H1 (cell line): ENCODE data around the gene OSCP1. TPM values are rescaled to one million over a fixed set of nuclear protein-coding genes. Genes with fewer than 3 reads are reported as not detected.

Experiments used
- CTCF ChIA-PET: fragments of 300-600 bp; sonication (Branson Sonifier 250); formaldehyde crosslinking; loops from one replicate; lab custom pipeline; 2021; ENCODE audit not compliant: partially characterized antibody; lab: Charles Lee
- POLR2A ChIA-PET: fragments of 300-600 bp; sonication (Branson Sonifier 250); formaldehyde crosslinking; loops from one replicate; lab custom pipeline; 2021; ENCODE audit warnings: inconsistent platforms; ENCODE audit not compliant: partially characterized antibody; lab: Charles Lee
- DNase-seq, 2 experiments: peaks; one replicate each; pipeline versions ENCODE4 v3.0.0 to v3.0.0-alpha.2; 2010 to 2022; ENCODE audit warnings: low spot score in 2 of 2, low read depth in 1 of 2, mixed read lengths in 1 of 2
- FAIRE-seq: peaks from 2 replicates; lab custom pipeline; 2011; peaks lifted over from hg19 to GRCh38; lab: Jason Lieb, UNC
- H2AFZ ChIP-seq: 2 replicates; pipeline ENCODE4 v1.8.1; 2012; ENCODE audit warnings: low read length, inconsistent platforms
- H2AK5ac ChIP-seq: 2 replicates; pipeline ENCODE4 v1.6.1; 2013; ENCODE audit warnings: low read depth, low read length
- H2BK120ac ChIP-seq: replicated peaks from 2 replicates; pipeline ENCODE3; 2013; ENCODE audit warnings: low read depth, low read length, inconsistent platforms
- H2BK12ac ChIP-seq: 2 replicates; pipeline ENCODE4 v1.6.1; 2013; ENCODE audit warnings: low read depth, low read length
- H2BK15ac ChIP-seq: 2 replicates; pipeline ENCODE4 v1.6.1; 2013; ENCODE audit warnings: low read length
- H2BK20ac ChIP-seq: 2 replicates; pipeline ENCODE4 v1.6.1; 2013; ENCODE audit warnings: low read length
- H2BK5ac ChIP-seq: 2 replicates; pipeline ENCODE4 v1.6.1; 2013; ENCODE audit warnings: low read depth, low read length
- H3K14ac ChIP-seq: 2 replicates; pipeline ENCODE4 v1.6.1; 2013; ENCODE audit warnings: inconsistent platforms; ENCODE audit not compliant: insufficient read length
- H3K18ac ChIP-seq: 2 replicates; pipeline ENCODE4 v1.6.1; 2013; ENCODE audit warnings: low read length; ENCODE audit errors: extremely low read depth
- H3K23ac ChIP-seq: 2 replicates; pipeline ENCODE4 v1.6.1; 2013; ENCODE audit warnings: inconsistent platforms; ENCODE audit not compliant: insufficient read length
- H3K23me2 ChIP-seq: 2 replicates; pipeline ENCODE4 v1.6.1; 2013; ENCODE audit warnings: low read depth, low read length
- H3K27ac ChIP-seq: 2 replicates; pipeline ENCODE4 v1.6.1; 2011; ENCODE audit warnings: low read depth, low read length, inconsistent platforms
- H3K27me3 ChIP-seq, 4 experiments: replicated peaks in 1 of 4; 1 replicate in 1 of 4; 2 replicates in 3 of 4; pipeline versions ENCODE4 v1.6.1 to v1.8.1; 2011 to 2013; ENCODE audit warnings: low read length in 3 of 4, mild to moderate bottlenecking in 3 of 4, inconsistent platforms in 2 of 4, mixed read lengths in 2 of 4, moderate library complexity in 1 of 4; ENCODE audit not compliant: control insufficient read depth in 3 of 4, insufficient read depth in 3 of 4; ENCODE audit errors: extremely low read depth in 1 of 4
- H3K36me3 ChIP-seq, 4 experiments: 2 replicates each; pipeline versions ENCODE4 v1.6.1 to v1.8.1; 2011 to 2013; ENCODE audit warnings: mild to moderate bottlenecking in 4 of 4, low read length in 3 of 4, moderate library complexity in 2 of 4, control low read depth in 1 of 4, inconsistent platforms in 1 of 4; ENCODE audit not compliant: insufficient read depth in 4 of 4, control insufficient read depth in 2 of 4
- H3K4ac ChIP-seq: replicated peaks from 2 replicates; pipeline ENCODE3; 2013; ENCODE audit warnings: low read length, low read depth, mixed read lengths, inconsistent platforms; ENCODE audit not compliant: insufficient read length
- H3K4me1 ChIP-seq, 4 experiments: replicated peaks in 1 of 4; 1 replicate in 1 of 4; 2 replicates in 3 of 4; pipeline versions ENCODE4 v1.6.1 to v1.8.1; 2011 to 2013; ENCODE audit warnings: low read length in 3 of 4, inconsistent platforms in 2 of 4, mixed read lengths in 1 of 4; ENCODE audit not compliant: insufficient read depth in 4 of 4, control insufficient read depth in 3 of 4
- H3K4me2 ChIP-seq, 2 experiments: 2 replicates each; pipeline versions ENCODE4 v1.6.1 to v1.8.1; 2011 to 2013; ENCODE audit warnings: low read depth in 2 of 2, low read length in 2 of 2, control low read depth in 1 of 2, inconsistent platforms in 1 of 2, mild to moderate bottlenecking in 1 of 2; ENCODE audit not compliant: insufficient read depth in 1 of 2
- H3K4me3 ChIP-seq, 4 experiments: fragments of 200-600, 300-600 bp in 1 of 4; sonication (generic), shearing (Covaris generic), sonication (Bioruptor Twin) in 1 of 4; 2 replicates each; pipeline versions ENCODE4 v1.5.1 to v1.8.1; 2011 to 2016; ENCODE audit warnings: low read length in 4 of 4, low read depth in 3 of 4, control low read depth in 2 of 4, inconsistent platforms in 2 of 4, mild to moderate bottlenecking in 2 of 4, mixed read lengths in 1 of 4, moderate library complexity in 1 of 4; ENCODE audit not compliant: insufficient read depth in 2 of 4; ENCODE audit errors: extremely low read depth in 1 of 4
- H3K56ac ChIP-seq: replicated peaks from 2 replicates; pipeline ENCODE3; 2013; ENCODE audit warnings: low read depth, mild to moderate bottlenecking, mixed read lengths, low read length, inconsistent platforms; ENCODE audit not compliant: insufficient read length
- H3K79me1 ChIP-seq: 2 replicates; pipeline ENCODE4 v1.6.1; 2013; ENCODE audit warnings: low read depth, low read length, control low read depth
- H3K79me2 ChIP-seq, 2 experiments: 2 replicates each; pipeline versions ENCODE4 v1.6.1 to v1.8.1; 2012 to 2013; ENCODE audit warnings: low read length in 2 of 2, mild to moderate bottlenecking in 2 of 2, inconsistent platforms in 1 of 2; ENCODE audit not compliant: insufficient read depth in 2 of 2, control insufficient read depth in 1 of 2
- H3K9ac ChIP-seq, 4 experiments: replicated peaks in 1 of 4; 1 replicate in 1 of 4; 2 replicates in 3 of 4; pipeline versions ENCODE4 v1.6.1 to v1.8.1; 2011 to 2013; ENCODE audit warnings: low read depth in 3 of 4, low read length in 3 of 4, control low read depth in 2 of 4, mild to moderate bottlenecking in 2 of 4, moderate library complexity in 2 of 4, inconsistent platforms in 1 of 4; ENCODE audit errors: extremely low read depth in 1 of 4
- H3K9me3 ChIP-seq, 2 experiments: 2 replicates each; pipeline versions ENCODE4 v1.6.1 to v1.8.1; 2012 to 2013; ENCODE audit warnings: mild to moderate bottlenecking in 2 of 2, moderate library complexity in 2 of 2, control low read depth in 1 of 2, inconsistent platforms in 1 of 2, low read depth in 1 of 2, low read length in 1 of 2, mixed read lengths in 1 of 2; ENCODE audit not compliant: insufficient read depth in 2 of 2
- H4K20me1 ChIP-seq, 2 experiments: replicated peaks in 1 of 2; 2 replicates each; pipeline versions ENCODE3 to v1.8.1; 2011 to 2013; ENCODE audit warnings: inconsistent platforms in 2 of 2, low read length in 2 of 2, mild to moderate bottlenecking in 1 of 2; ENCODE audit not compliant: insufficient read depth in 2 of 2, control insufficient read depth in 1 of 2
- H4K5ac ChIP-seq: 2 replicates; pipeline ENCODE4 v1.6.1; 2013; ENCODE audit warnings: low read length, low read depth, mixed read lengths, inconsistent platforms; ENCODE audit not compliant: insufficient read length
- H4K8ac ChIP-seq: 2 replicates; pipeline ENCODE4 v1.8.0; 2013; ENCODE audit warnings: mild to moderate bottlenecking, moderate library complexity, low read length, inconsistent platforms; ENCODE audit not compliant: insufficient read depth; ENCODE audit errors: extremely low read depth
- H4K91ac ChIP-seq: replicated peaks from 2 replicates; pipeline ENCODE3; 2013; ENCODE audit warnings: low read length, mixed read lengths, inconsistent platforms; ENCODE audit not compliant: insufficient read length
- FOSL1 ChIP-seq: IDR thresholded peaks from 2 replicates; pipeline ENCODE4 v1.6.1; 2011; ENCODE audit warnings: mild to moderate bottlenecking, low read depth, low read length, moderate library complexity; ENCODE audit not compliant: insufficient read depth
- KDM1A ChIP-seq: fragments of 200-600, 300-600 bp; sonication (generic); IDR thresholded peaks from 2 replicates; pipeline ENCODE4 v1.7.1; 2016; ENCODE audit warnings: mild to moderate bottlenecking, low read length, borderline replicate concordance
- KDM4A ChIP-seq: IDR thresholded peaks from one replicate; pipeline ENCODE4 v1.7.1; 2012; ENCODE audit warnings: low read depth, mild to moderate bottlenecking, moderate library complexity, low read length, inconsistent platforms; ENCODE audit not compliant: severe bottlenecking
- RAD21 ChIP-seq, 2 experiments: IDR thresholded peaks in 1 of 2; conservative IDR thresholded peaks in 1 of 2; 2 replicates each; pipeline ENCODE4 v1.6.1; 2011; ENCODE audit warnings: low read depth in 2 of 2, low read length in 2 of 2, improper control_type of control experiment in 1 of 2, inconsistent platforms in 1 of 2, mild to moderate bottlenecking in 1 of 2, moderate library complexity in 1 of 2
- RBBP5 ChIP-seq: IDR thresholded peaks from 2 replicates; pipeline ENCODE4 v1.7.1; 2012; ENCODE audit warnings: low read depth, mild to moderate bottlenecking, inconsistent platforms, low read length, moderate library complexity, borderline replicate concordance
- SAP30 ChIP-seq: fragments of 300-600 bp; sonication (generic); IDR thresholded peaks from 2 replicates; pipeline ENCODE4 v1.7.1; 2012; ENCODE audit warnings: low read length, moderate library complexity, mild to moderate bottlenecking, inconsistent platforms; ENCODE audit not compliant: insufficient read depth, insufficient replicate concordance
- SIX5 ChIP-seq: IDR thresholded peaks from 2 replicates; pipeline ENCODE4 v1.6.1; 2011; ENCODE audit warnings: mild to moderate bottlenecking, low read depth, low read length
- SP4 ChIP-seq: IDR thresholded peaks from 2 replicates; pipeline ENCODE4 v1.6.1; 2012; ENCODE audit warnings: low read length, inconsistent platforms
- TAF7 ChIP-seq: optimal IDR thresholded peaks from 2 replicates; pipeline ENCODE3; 2011; ENCODE audit warnings: low read depth, mild to moderate bottlenecking, inconsistent platforms, low read length, moderate library complexity, borderline replicate concordance
- TBP ChIP-seq: IDR thresholded peaks from 2 replicates; pipeline ENCODE4 v1.6.1; 2011; ENCODE audit warnings: low read depth, low read length, improper control_type of control experiment
- YY1 ChIP-seq: IDR thresholded peaks from 2 replicates; pipeline ENCODE4 v1.6.1; 2011; ENCODE audit warnings: low read depth, mild to moderate bottlenecking, low read length
- WGBS, 2 experiments: shearing (Covaris generic) in 1 of 2; methylation state at CpG; one replicate each; pipeline versions ENCODE4 v1.1.6 to v1.1.7; 2013 to 2015; ENCODE audit warnings: low lambda C conversion rate in 2 of 2, mixed read lengths in 2 of 2, inconsistent platforms in 1 of 2, low coverage in 1 of 2, missing lambda C conversion rate in 1 of 2; ENCODE audit not compliant: insufficient replicate concordance in 2 of 2, insufficient coverage in 1 of 2, insufficient read length in 1 of 2; ENCODE audit errors: extremely low coverage in 1 of 2, missing lambda C conversion rate in 1 of 2; 5-methylcytosine and 5-hydroxymethylcytosine counted together
- polyA plus RNA-seq, 7 experiments: library from polyadenylated mRNA; depleted of rRNA in 3 of 7; stranded (reverse) in 5 of 7; unstranded in 2 of 7; fragments of >200 nt in 5 of 7; fragments of 200-250 nt in 2 of 7; gene quantifications; 1 replicate in 5 of 7; 2 replicates in 1 of 7; 4 replicates in 1 of 7; pipeline versions ENCODE4 v1.2.1 to v1.2.3, GENCODE V29; 2011 to 2013; ENCODE audit warnings: missing spikeins in 2 of 7, mixed read lengths in 2 of 7
- total RNA-seq: library from RNA; stranded (reverse); fragmentation: NEBNext Ultra II Directional; extraction: Animal tissue kit (Norgen Biotek cat#: 25700); gene quantifications from 2 replicates; pipeline ENCODE4 v1.2.1, GENCODE V29; 2021
- TF ChIP-seq, protein P1 (sequence below): IDR thresholded peaks from 2 replicates; pipeline ENCODE4 v1.6.1; 2011; ENCODE audit warnings: low read depth, mild to moderate bottlenecking, low read length; ENCODE audit not compliant: insufficient read depth

Gene OSCP1
- total and polyA plus RNA-seq, 2 of the 8 experiments (the other 6 are each of a cell fraction or from before 2014, with no cell fraction given) = 1.8 to 3.3 TPM

DNA sequence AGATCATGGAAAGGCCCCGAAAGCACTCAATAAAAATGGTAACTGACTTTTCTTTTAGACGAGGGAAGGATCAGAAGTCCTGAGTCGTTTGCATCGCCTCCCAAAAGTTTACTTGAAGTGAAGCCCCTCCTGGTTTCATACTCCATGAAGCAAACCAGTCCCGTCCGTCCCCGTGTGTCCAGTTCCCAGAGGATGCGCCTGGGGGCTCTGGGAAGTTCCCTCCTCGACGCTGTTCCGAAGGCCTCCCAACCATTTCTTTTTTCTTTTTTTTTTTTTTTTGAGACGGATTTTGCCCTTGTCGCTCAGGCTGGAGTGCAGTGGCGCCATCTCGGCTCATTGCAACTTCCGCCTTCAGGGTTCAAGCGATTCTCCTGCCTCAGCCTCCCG, 661 bp upstream of the OSCP1 start:
- H3K36me3 ChIP-seq = peaks cover 8 to 16% (median 12%) of the 10 kb centered on the region in 4 experiments
- H2BK12ac ChIP-seq = no peak overlapping the region
- 0 out of 2 replicates have a peak overlapping the region, but pooled peaks have one; percentile 9 for H2BK5ac ChIP-seq
- no peak overlapping the region for H2BK120ac ChIP-seq
- no peaks in the 10 kb centered on the region for H3K27me3 ChIP-seq
- peak overlapping the region in 2 of 4 experiments; percentile 74 to 81; a peak in 5 of 7 replicates for H3K9ac ChIP-seq
- H4K8ac ChIP-seq = peak overlapping the region; percentile 87; the same call in 1 of the 2 replicates
- WGBS, 2 experiments = 63% methylated on average over 11 of the region's 18 CpGs; no CpG with 5 or more reads in 1 of the 2 experiments
- no peaks in the 10 kb centered on the region; the same call in 1 of the 2 replicates for H3K23me2 ChIP-seq
- H2BK15ac ChIP-seq = no peak overlapping the region
- no peaks in the 10 kb centered on the region for H3K9me3 ChIP-seq
- no peak overlapping the region for H3K23ac ChIP-seq
- H3K18ac ChIP-seq = peak overlapping the region; percentile 34; the same call in 1 of the 2 replicates
- H2BK20ac ChIP-seq = no peak overlapping the region
- H3K79me2 ChIP-seq = no peaks in the 10 kb centered on the region
- H2AK5ac ChIP-seq = no peak overlapping the region
- no peak overlapping the region for H4K91ac ChIP-seq
- peak overlapping the region; percentile 73 for H2AFZ ChIP-seq
- FAIRE-seq = no peak
- DNase-seq = no peak
- CTCF ChIA-PET = interaction anchor here (0.9 to 3.5 kb wide), 5 partner anchors 9 to 125 kb away, joined by 3 to 11 read pairs (median 4); partner anchors contain the start of genes LSM10 and MRPS15
- no peak overlapping the region for H3K4ac ChIP-seq
- peak overlapping the region; percentile 64 to 72 (median 70) for H3K4me3 ChIP-seq
- no peak overlapping the region for H3K56ac ChIP-seq
- POLR2A ChIA-PET = interaction anchor here (0.7 to 3.5 kb wide), 9 partner anchors 9 to 332 kb away, joined by 3 to 43 read pairs (median 4); partner anchors contain the start of gene MRPS15
- peak overlapping the region; percentile 79 for H4K5ac ChIP-seq
- no peaks in the 10 kb centered on the region; a peak in 1 of 7 replicates for H3K4me1 ChIP-seq
- peaks cover 0 to 1% of the 10 kb centered on the region in 2 experiments for H4K20me1 ChIP-seq
- H3K27ac ChIP-seq = peak overlapping the region; percentile 51
- no peaks in the 10 kb centered on the region for H3K79me1 ChIP-seq
- no peak overlapping the region for H3K14ac ChIP-seq
- peak overlapping the region; percentile 75 to 82 for H3K4me2 ChIP-seq
- TF ChIP-seq RBBP5 (no peak), KDM4A (no peak), TBP (no peak), SP4 (no peak), SAP30 (no peak), YY1 (no peak), SIX5 (no peak), TAF7 (no peak), FOSL1 (no peak), KDM1A (no peak), RAD21 (IDR thresholded peaks at IDR 0.05 in 1 of 2, conservative IDR thresholded peaks at IDR 0.05 in 1 of 2; ENCODE audit: low read depth in 2 of 2, low read length in 2 of 2) (no peak)
- TF ChIP-seq, protein P1, sequence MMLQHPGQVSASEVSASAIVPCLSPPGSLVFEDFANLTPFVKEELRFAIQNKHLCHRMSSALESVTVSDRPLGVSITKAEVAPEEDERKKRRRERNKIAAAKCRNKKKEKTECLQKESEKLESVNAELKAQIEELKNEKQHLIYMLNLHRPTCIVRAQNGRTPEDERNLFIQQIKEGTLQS = no peak
